H9 (cell line): ENCODE measurements around the gene RABL6. TPM values are rescaled to one million over a fixed set of nuclear protein-coding genes. Genes with fewer than 3 reads are reported as not detected.
A peak's percentile ranks its signal among the peaks of the same experiment; 100 is the strongest.

Source experiments
- DNase-seq: peaks from one replicate; pipeline ENCODE4 v3.0.0-alpha.2; 2017
- H2AFZ ChIP-seq: one replicate; pipeline ENCODE4 v1.6.1; 2013; ENCODE audit warnings: mild to moderate bottlenecking, low read length, control low read depth, moderate library complexity
- H2AK5ac ChIP-seq: 2 replicates; pipeline ENCODE4 v1.6.1; 2013; ENCODE audit warnings: low read length, control low read depth, mixed read lengths; ENCODE audit not compliant: insufficient read length
- H2BK120ac ChIP-seq: one replicate; pipeline ENCODE4 v1.6.1; 2013; ENCODE audit warnings: low read depth, mild to moderate bottlenecking, low read length, control low read depth, inconsistent platforms; ENCODE audit not compliant: poor library complexity, severe bottlenecking
- H2BK12ac ChIP-seq: 2 replicates; pipeline ENCODE4 v1.6.1; 2013; ENCODE audit warnings: low read length, control low read depth, mixed read lengths, low read depth; ENCODE audit not compliant: insufficient read length
- H2BK15ac ChIP-seq: 2 replicates; pipeline ENCODE4 v1.6.1; 2013; ENCODE audit warnings: low read depth, low read length, control low read depth
- H2BK20ac ChIP-seq: one replicate; pipeline ENCODE4 v1.6.1; 2013; ENCODE audit warnings: low read depth, mild to moderate bottlenecking, low read length, control low read depth, inconsistent platforms; ENCODE audit not compliant: poor library complexity, severe bottlenecking
- H2BK5ac ChIP-seq: 2 replicates; pipeline ENCODE4 v1.6.1; 2013; ENCODE audit warnings: low read length, control low read depth, mixed read lengths; ENCODE audit not compliant: insufficient read length
- H3K14ac ChIP-seq: 2 replicates; pipeline ENCODE4 v1.6.1; 2013; ENCODE audit warnings: low read length, control low read depth; ENCODE audit not compliant: insufficient read depth
- H3K18ac ChIP-seq: 2 replicates; pipeline ENCODE4 v1.6.1; 2013; ENCODE audit warnings: low read depth, mild to moderate bottlenecking, mixed read lengths, low read length, control low read depth; ENCODE audit not compliant: insufficient read length
- H3K23ac ChIP-seq: 2 replicates; pipeline ENCODE4 v1.6.1; 2013; ENCODE audit warnings: low read length, control low read depth, mixed read lengths, low read depth; ENCODE audit not compliant: insufficient read length
- H3K23me2 ChIP-seq: 2 replicates; pipeline ENCODE4 v1.6.1; 2013; ENCODE audit warnings: low read depth, mild to moderate bottlenecking, mixed read lengths, low read length, control low read depth; ENCODE audit not compliant: insufficient read length, poor library complexity, severe bottlenecking
- H3K27ac ChIP-seq: 2 replicates; pipeline ENCODE4 v1.5.1; 2013; ENCODE audit warnings: low read length, control low read depth, mixed read lengths, low read depth; ENCODE audit not compliant: insufficient read length
- H3K27me3 ChIP-seq: 2 replicates; pipeline ENCODE4 v1.6.1; 2013; ENCODE audit warnings: low read length, control low read depth, inconsistent platforms; ENCODE audit not compliant: insufficient read depth
- H3K4ac ChIP-seq: 2 replicates; pipeline ENCODE4 v1.6.1; 2013; ENCODE audit warnings: low read depth, mild to moderate bottlenecking, control low read depth, inconsistent platforms, low read length, moderate library complexity
- H3K4me1 ChIP-seq: 2 replicates; pipeline ENCODE4 v1.6.1; 2013; ENCODE audit warnings: low read length, control low read depth, inconsistent platforms; ENCODE audit not compliant: insufficient read depth
- H3K4me2 ChIP-seq: 2 replicates; pipeline ENCODE4 v1.6.1; 2013; ENCODE audit warnings: low read length, control low read depth, mixed read lengths; ENCODE audit not compliant: insufficient read length, insufficient read depth
- H3K56ac ChIP-seq: 2 replicates; pipeline ENCODE4 v1.6.1; 2013; ENCODE audit warnings: low read depth, mild to moderate bottlenecking, mixed read lengths, low read length, control low read depth; ENCODE audit not compliant: insufficient read length
- H3K79me1 ChIP-seq: 2 replicates; pipeline ENCODE4 v1.6.1; 2013; ENCODE audit warnings: low read depth, mild to moderate bottlenecking, moderate library complexity, low read length, control low read depth, inconsistent platforms; ENCODE audit not compliant: insufficient read depth, poor library complexity, severe bottlenecking
- H3K79me2 ChIP-seq: 2 replicates; pipeline ENCODE4 v1.6.1; 2013; ENCODE audit warnings: low read length, control low read depth, inconsistent platforms; ENCODE audit not compliant: insufficient read depth
- H3K9ac ChIP-seq: 2 replicates; pipeline ENCODE4 v1.6.1; 2013; ENCODE audit warnings: low read length, control low read depth, mixed read lengths; ENCODE audit not compliant: insufficient read length; ENCODE audit errors: extremely low read depth
- H3K9me3 ChIP-seq: one replicate; pipeline ENCODE4 v1.6.1; 2013; ENCODE audit warnings: low read depth, low read length, inconsistent platforms; ENCODE audit not compliant: control insufficient read depth
- H3T11ph ChIP-seq: one replicate; pipeline ENCODE4 v1.6.1; 2013; ENCODE audit warnings: mild to moderate bottlenecking, low read length, control low read depth, inconsistent platforms
- H4K20me1 ChIP-seq: one replicate; pipeline ENCODE4 v1.6.1; 2013; ENCODE audit not compliant: control insufficient read depth, insufficient read length, insufficient read depth
- H4K5ac ChIP-seq: 2 replicates; pipeline ENCODE4 v1.6.1; 2013; ENCODE audit warnings: low read depth, mild to moderate bottlenecking, mixed read lengths, low read length, control low read depth; ENCODE audit not compliant: insufficient read length
- H4K8ac ChIP-seq: replicated peaks from 2 replicates; pipeline ENCODE4 v1.6.1; 2013; ENCODE audit warnings: low read length, control low read depth, mixed read lengths, low read depth; ENCODE audit not compliant: insufficient read length
- H4K91ac ChIP-seq: 2 replicates; pipeline ENCODE4 v1.6.1; 2013; ENCODE audit warnings: low read depth, mild to moderate bottlenecking, moderate library complexity, mixed read lengths, low read length, control low read depth; ENCODE audit not compliant: insufficient read length
- H3K27ac Mint-ChIP-seq, 3 experiments: 2 replicates in 2 of 3; 3 replicates in 1 of 3; pipeline ENCODE4 v1.8.0; 2020 to 2021; ENCODE audit warnings: mixed read lengths in 3 of 3, mild to moderate bottlenecking in 1 of 3, moderate library complexity in 1 of 3
- H3K27me3 Mint-ChIP-seq: 2 replicates; pipeline ENCODE4 v1.8.0; 2021; ENCODE audit warnings: low read depth, mild to moderate bottlenecking, moderate library complexity, mixed read lengths
- H3K36me3 Mint-ChIP-seq, 3 experiments: 2 replicates in 2 of 3; 3 replicates in 1 of 3; pipeline ENCODE4 v1.8.0; 2020 to 2021; ENCODE audit warnings: low read depth in 3 of 3, mixed read lengths in 3 of 3; ENCODE audit not compliant: insufficient read depth in 1 of 3
- H3K4me1 Mint-ChIP-seq, 2 experiments: 2 replicates each; pipeline ENCODE4 v1.8.0; 2020; ENCODE audit warnings: mixed read lengths in 2 of 2
- H3K4me3 Mint-ChIP-seq, 2 experiments: 2 replicates in 1 of 2; 3 replicates in 1 of 2; pipeline ENCODE4 v1.8.0; 2020 to 2021; ENCODE audit warnings: mild to moderate bottlenecking in 2 of 2, mixed read lengths in 2 of 2, moderate library complexity in 1 of 2
- H3K9me3 Mint-ChIP-seq, 2 experiments: 2 replicates in 1 of 2; 3 replicates in 1 of 2; pipeline ENCODE4 v1.8.0; 2020; ENCODE audit warnings: mild to moderate bottlenecking in 2 of 2, mixed read lengths in 2 of 2, moderate library complexity in 1 of 2
- WGBS: extraction: QIAGEN DNeasy Blood & Tissue Kit; methylation state at CpG from one replicate; pipeline ENCODE4 v1.1.7; 2013; ENCODE audit warnings: missing lambda C conversion rate, low lambda C conversion rate, mixed read lengths; ENCODE audit not compliant: insufficient read length; ENCODE audit errors: extremely low coverage; 5-methylcytosine and 5-hydroxymethylcytosine counted together
- total RNA-seq: library from RNA; stranded (reverse); gene quantifications from 2 replicates; pipeline ENCODE4 v1.2.1, GENCODE V29; 2021
- TF ChIP-seq, protein P1 (sequence below): fragments of 200-600 bp; sonication (generic); conservative IDR thresholded peaks from 3 replicates; pipeline ENCODE4 v1.8.0; 2021; ENCODE audit warnings: antibody characterized with exemption, mild to moderate bottlenecking

RABL6 gene
- total RNA-seq, 1 experiment from 2014 or later: 108 TPM

DNA sequence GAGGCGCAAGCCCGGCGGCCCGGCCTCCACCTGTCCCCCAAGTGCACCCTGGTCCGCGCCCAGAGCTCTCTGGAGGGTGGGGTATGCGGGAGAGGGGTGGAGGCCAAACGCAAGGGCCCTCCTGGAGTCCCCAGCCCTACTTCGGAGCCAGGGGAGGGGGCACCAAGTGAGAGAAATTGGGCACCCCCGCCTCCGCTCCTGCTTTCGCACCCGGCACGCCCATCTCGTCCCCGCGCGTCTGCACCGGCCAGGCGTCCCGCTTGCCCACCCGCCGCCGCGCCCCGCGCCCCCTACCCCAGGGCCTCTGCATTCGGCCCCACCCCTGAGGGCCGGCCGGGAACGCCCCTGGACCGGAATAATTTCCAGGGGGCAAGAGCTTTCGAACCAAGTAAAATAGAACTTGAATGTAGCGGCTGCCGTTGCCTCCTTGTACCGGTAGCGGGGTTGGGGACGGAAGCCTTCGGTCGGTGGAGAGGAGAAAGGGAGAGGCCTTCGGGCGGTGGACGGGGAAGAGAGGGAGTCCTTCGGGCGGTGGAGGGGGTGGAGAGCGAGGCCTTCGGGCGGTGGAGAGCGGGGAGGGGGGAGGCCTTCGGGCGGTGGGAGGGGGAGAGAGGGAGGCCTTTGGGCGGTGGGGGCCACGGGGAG, 40.8 kb downstream of the RABL6 start:
- H3K9me3 ChIP-seq: no peaks in the 10 kb centered on the region
- no peak overlapping the region for H3K4ac ChIP-seq
- H3K4me2 ChIP-seq: peak overlapping the region; percentile 78
- no peaks in the 10 kb centered on the region for H3K79me1 ChIP-seq
- no peak for DNase-seq
- no CpG with 5 or more reads among the region's 53 CpGs for WGBS
- Mint-ChIP-seq H3K27ac (peak overlapping the region; percentile 94 to 98 (median 95); a peak in 6 of 7 replicates), H3K4me3 (peak overlapping the region; percentile 91 to 93), H3K4me1 (peaks cover 2 to 6% of the 10 kb centered on the region in 2 experiments; a peak in 3 of 4 replicates), H3K27me3 (peaks cover 2% of the 10 kb centered on the region), H3K9me3 (no peaks in the 10 kb centered on the region), H3K36me3 (peaks cover 0 to 12% (median 10%) of the 10 kb centered on the region in 3 experiments; a peak in 4 of 7 replicates)
- no peak overlapping the region for H3K27ac ChIP-seq
- no peak overlapping the region for H3K56ac ChIP-seq
- TF ChIP-seq, protein P1, sequence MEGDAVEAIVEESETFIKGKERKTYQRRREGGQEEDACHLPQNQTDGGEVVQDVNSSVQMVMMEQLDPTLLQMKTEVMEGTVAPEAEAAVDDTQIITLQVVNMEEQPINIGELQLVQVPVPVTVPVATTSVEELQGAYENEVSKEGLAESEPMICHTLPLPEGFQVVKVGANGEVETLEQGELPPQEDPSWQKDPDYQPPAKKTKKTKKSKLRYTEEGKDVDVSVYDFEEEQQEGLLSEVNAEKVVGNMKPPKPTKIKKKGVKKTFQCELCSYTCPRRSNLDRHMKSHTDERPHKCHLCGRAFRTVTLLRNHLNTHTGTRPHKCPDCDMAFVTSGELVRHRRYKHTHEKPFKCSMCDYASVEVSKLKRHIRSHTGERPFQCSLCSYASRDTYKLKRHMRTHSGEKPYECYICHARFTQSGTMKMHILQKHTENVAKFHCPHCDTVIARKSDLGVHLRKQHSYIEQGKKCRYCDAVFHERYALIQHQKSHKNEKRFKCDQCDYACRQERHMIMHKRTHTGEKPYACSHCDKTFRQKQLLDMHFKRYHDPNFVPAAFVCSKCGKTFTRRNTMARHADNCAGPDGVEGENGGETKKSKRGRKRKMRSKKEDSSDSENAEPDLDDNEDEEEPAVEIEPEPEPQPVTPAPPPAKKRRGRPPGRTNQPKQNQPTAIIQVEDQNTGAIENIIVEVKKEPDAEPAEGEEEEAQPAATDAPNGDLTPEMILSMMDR: no peak
- no peak overlapping the region for H4K8ac ChIP-seq
- peaks cover 8% of the 10 kb centered on the region for H3K23me2 ChIP-seq
- no peak overlapping the region for H2BK20ac ChIP-seq
- H3K27me3 ChIP-seq: no peaks in the 10 kb centered on the region
- no peak overlapping the region for H2BK12ac ChIP-seq
- no peaks in the 10 kb centered on the region for H3K4me1 ChIP-seq
- no peak overlapping the region for H2AFZ ChIP-seq
- H2BK120ac ChIP-seq: no peak overlapping the region
- H3K14ac ChIP-seq: peak overlapping the region; percentile 87; the same call in 1 of the 2 replicates
- no peak overlapping the region for H2AK5ac ChIP-seq
- peak overlapping the region; percentile 49 for H3K18ac ChIP-seq
- H2BK15ac ChIP-seq: no peak overlapping the region
- H3K9ac ChIP-seq: no peak overlapping the region
- H4K20me1 ChIP-seq: no peaks in the 10 kb centered on the region
- no peak overlapping the region for H2BK5ac ChIP-seq
- H3T11ph ChIP-seq: no peak overlapping the region
- H3K79me2 ChIP-seq: no peaks in the 10 kb centered on the region
- no peak overlapping the region for H4K91ac ChIP-seq
- no peak overlapping the region for H4K5ac ChIP-seq
- H3K23ac ChIP-seq: no peak overlapping the region
